KOPT-K1 (cell line): ENCODE data around the gene MKNK2.

ENCODE experiments used
- H3K27ac ChIP-seq: fragments of 200-600 bp; sonication (generic); 2 replicates; pipeline ENCODE4 v1.5.1; 2016; ENCODE audit warnings: antibody characterized with exemption, mild to moderate bottlenecking, low read depth, low read length; ENCODE audit not compliant: poor library complexity, severe bottlenecking
- H3K36me3 ChIP-seq: fragments of 200-600 bp; sonication (generic); 2 replicates; pipeline ENCODE4 v1.5.1; 2017; ENCODE audit warnings: antibody characterized with exemption, mild to moderate bottlenecking, low read length, moderate library complexity; ENCODE audit not compliant: insufficient read depth
- H3K9me3 ChIP-seq: fragments of 200-600 bp; sonication (generic); 2 replicates; pipeline ENCODE4 v1.5.1; 2017; ENCODE audit warnings: antibody characterized with exemption, low read length, mild to moderate bottlenecking; ENCODE audit not compliant: insufficient read depth, poor library complexity, severe bottlenecking

MKNK2 gene

GRCh38 chr19:2014731-2015607 lies 36.1 kb downstream of the MKNK2 start:
- Histone ChIP-seq H3K9me3 (no peaks in the 10 kb centered on the region), H3K36me3 (peaks cover 26% of the 10 kb centered on the region; the same call in 1 of the 2 replicates), H3K27ac (peak overlapping the region; percentile 68)

DNA sequence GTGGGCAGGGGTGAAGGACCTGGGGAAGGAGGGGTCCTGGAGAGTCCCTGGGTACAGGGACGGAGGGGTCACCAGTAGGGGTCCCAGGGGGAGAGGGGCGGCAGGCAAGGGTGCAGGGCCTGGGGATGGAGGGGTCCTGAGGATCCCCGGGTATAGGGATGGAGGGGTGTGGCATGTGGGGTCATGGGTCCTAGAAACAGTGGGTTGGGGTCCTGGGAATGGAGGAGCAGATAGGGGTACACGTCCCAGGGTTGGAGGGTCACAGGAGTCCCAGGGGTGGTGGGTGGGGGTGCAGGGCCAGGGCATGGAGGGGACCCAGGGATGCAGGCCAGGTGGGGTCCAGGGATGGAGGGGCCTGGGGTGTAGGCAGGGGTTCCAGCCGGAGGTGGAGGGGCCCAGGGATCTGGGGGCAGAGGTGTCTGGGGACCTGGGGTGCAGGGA lies 36.9 kb downstream of the MKNK2 start:
- no peaks in the 10 kb centered on the region for H3K9me3 ChIP-seq
- H3K36me3 ChIP-seq: peaks cover 27% of the 10 kb centered on the region; the same call in 1 of the 2 replicates
- peak overlapping the region; percentile 68 for H3K27ac ChIP-seq

- peaks cover 30% of the 10 kb centered on the region; the same call in 1 of the 2 replicates for H3K36me3 ChIP-seq
Measured at GRCh38 chr19:2013683-2013961, 37.4 kb downstream of the MKNK2 start.

GRCh38 chr19:2012941-2013682 lies 37.9 kb downstream of the MKNK2 start:
- peaks cover 33% of the 10 kb centered on the region; the same call in 1 of the 2 replicates for H3K36me3 ChIP-seq
- no peak overlapping the region for H3K27ac ChIP-seq
- no peaks in the 10 kb centered on the region for H3K9me3 ChIP-seq

More at GRCh38 chr19:2013683-2013961, 37.4 kb downstream of the MKNK2 start:
- H3K27ac ChIP-seq: no peak overlapping the region
- no peaks in the 10 kb centered on the region for H3K9me3 ChIP-seq

DNA sequence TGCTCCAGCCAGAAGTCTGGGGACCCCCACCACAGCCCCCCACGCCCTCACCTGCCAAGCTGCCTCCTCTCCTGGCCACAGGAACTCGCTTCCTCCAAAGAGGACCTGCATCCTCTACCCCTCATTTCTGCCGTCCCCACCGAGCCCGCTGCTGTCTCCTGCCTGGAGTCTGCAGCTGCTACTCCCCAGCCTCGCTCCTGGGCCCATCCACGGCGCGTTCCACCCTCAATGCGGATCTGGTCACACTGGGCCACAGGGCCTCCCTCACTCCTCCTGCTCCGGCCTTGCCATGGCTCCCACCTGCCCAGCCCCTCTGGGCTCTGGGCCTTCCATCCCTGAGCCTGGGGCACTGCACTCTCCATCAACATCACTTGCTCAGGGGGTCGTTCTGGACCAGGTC lies 39.9 kb downstream of the MKNK2 start:
- Histone ChIP-seq H3K9me3 (no peaks in the 10 kb centered on the region), H3K27ac (no peak overlapping the region), H3K36me3 (peaks cover 33% of the 10 kb centered on the region; the same call in 1 of the 2 replicates)

GRCh38 chr19:2010135-2010668 lies 40.8 kb downstream of the MKNK2 start:
- Histone ChIP-seq H3K27ac (no peak overlapping the region), H3K36me3 (peaks cover 36% of the 10 kb centered on the region; the same call in 1 of the 2 replicates), H3K9me3 (no peaks in the 10 kb centered on the region)

DNA sequence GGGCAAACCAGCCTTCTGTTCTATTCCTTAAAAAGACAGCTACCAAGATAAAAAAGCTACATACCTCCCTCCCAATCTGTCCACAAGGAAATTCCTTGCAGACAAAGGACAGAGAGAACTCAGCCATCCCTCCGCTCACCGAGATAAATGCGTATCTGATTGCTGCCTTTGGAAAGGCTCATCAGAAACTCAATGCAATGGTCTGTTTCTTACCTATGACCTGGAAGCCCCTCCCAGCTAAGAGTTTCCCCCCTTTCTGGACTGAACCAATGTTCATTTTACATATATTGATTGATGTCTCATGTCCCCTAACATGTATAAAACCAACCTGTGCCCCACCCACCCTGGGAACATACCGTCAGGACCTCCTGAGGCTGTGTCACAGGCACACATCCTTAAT lies 47.2 kb downstream of the MKNK2 start:
- H3K9me3 ChIP-seq: no peaks in the 10 kb centered on the region
- peaks cover 63% of the 10 kb centered on the region for H3K36me3 ChIP-seq
- H3K27ac ChIP-seq: no peak overlapping the region

GRCh38 chr19:1999856-2000515 lies 51.1 kb downstream of the MKNK2 start:
- Histone ChIP-seq H3K27ac (no peak overlapping the region), H3K36me3 (peaks cover 83% of the 10 kb centered on the region), H3K9me3 (no peaks in the 10 kb centered on the region)

DNA sequence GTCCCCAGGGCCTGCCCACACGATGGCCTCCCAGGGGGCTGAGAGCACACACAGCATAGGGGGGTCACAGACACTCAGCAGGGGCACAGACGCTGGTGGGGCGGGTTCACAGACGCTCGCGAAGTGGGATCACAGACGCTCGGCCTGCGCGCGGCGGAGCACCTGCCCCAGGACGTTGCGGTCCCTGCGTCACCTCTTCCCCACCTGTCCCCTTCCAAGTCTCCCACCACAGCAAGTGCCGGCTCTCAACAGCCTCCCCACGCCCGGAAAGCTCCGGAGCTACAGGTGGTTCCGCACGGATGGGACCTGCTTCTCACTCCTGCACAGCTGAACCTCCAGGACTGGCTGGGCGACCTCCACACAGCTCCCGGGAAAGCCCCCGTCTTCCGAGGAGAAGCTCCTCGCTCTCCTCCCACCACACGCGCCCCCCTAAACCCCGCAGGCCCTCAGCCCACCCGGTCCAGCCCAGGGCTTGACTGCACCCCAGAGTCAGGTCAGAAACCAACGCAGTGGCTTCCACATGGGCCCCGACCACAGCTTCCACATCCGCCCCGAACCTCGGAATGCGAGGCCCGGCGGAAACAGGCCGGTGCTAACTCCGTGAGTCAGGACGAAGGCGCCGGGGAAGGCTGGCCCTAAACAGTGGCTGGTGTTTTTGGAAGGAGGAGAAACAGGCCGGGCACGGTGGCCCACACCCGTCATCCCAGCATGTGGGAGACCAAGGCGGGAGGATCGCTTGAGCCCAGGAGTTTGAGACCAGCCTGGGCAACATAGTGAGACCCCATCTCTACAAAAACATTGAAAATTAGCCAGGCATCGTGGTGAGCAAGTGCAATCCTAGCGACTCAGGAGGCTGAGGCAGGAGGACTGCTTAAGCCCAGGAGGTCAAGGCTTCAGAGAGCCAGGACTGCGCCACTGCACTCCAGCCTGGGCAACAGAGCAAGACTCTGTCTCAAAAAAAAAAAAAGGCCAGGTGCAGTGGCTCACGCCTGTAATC lies 52.0 kb downstream of the MKNK2 start:
- Histone ChIP-seq H3K36me3 (peaks cover 76% of the 10 kb centered on the region), H3K27ac (no peak overlapping the region), H3K9me3 (no peaks in the 10 kb centered on the region)

GRCh38 chr19:1997353-1998233 lies 53.5 kb downstream of the MKNK2 start:
- Histone ChIP-seq H3K36me3 (peaks cover 73% of the 10 kb centered on the region), H3K9me3 (no peaks in the 10 kb centered on the region), H3K27ac (no peak overlapping the region)

DNA sequence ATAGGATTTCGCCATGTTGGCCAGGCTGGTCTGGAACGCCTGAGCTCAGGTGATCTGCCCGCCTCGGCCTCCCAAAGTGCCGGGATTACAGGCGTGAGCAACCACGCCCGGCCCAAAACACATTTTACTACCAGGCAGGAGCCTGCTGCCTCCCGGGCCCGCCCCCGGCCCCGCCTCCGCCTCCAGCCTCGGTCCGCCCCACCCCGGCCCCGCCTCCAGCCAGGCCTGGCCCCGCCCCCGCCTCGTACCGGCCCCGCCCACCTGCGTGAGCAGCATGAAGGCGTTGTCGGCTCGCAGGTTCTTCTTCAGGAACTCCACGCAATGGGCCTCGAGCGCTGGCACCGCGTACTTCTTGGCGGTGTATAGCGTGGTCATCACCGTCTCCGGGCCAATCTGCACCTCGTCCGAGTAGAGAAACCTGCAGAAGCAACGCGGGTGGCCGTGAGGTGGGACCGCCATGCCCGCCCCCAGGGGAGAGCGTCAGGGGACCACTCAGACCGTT lies 58.2 kb downstream of the MKNK2 start:
- H3K36me3 ChIP-seq: peaks cover 79% of the 10 kb centered on the region
- H3K9me3 ChIP-seq: no peaks in the 10 kb centered on the region
- H3K27ac ChIP-seq: no peak overlapping the region

DNA sequence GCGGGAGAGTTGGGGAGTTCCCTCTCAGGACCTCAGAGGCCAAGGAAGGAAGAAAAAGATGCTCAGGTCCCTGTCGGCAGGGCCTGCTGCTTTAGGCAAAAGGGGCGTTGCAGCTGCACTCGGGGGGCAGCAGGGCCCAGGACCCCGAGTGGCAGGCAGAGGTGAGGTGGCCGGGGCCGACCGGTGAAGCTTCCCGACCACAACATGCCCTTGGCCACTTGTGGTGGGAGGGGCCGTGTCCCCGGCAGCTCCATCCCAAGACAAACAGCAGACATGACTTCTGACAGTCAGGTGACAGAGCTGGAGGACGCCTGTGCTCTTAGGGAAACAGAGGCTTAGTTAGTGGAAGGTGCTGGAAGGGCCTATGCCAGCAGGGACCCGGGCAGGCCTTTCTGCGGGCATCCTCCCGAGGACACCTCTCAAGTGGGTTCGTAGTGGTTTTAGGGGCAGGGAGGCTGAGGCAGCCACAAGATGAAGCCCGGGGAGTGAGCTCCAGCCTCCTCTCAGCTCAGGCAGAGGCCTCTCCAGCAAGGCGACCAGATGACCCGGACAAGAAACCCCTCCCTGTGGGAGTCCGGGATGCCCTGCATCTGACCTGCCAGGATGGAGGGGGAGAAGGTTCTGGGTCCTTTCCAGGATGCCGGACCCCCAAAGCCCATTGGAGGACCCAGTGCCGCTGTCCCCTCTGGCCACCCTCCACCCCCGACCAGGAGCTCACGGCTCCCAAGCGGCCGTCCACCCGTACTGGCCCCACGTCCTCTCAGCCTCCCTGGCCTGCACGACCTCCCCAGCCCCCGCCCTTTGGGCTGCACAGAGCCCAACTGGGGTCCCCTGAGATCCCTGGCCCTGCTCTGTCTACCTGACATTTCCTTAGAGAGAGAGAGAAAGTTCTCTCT lies 59.8 kb downstream of the MKNK2 start:
- peaks cover 79% of the 10 kb centered on the region for H3K36me3 ChIP-seq

More for the DNA sequence above, 59.8 kb downstream of the MKNK2 start:
- H3K9me3 ChIP-seq: no peaks in the 10 kb centered on the region
- H3K27ac ChIP-seq: no peak overlapping the region
